ENCODE results near the gene SLC38A8.

DNA sequence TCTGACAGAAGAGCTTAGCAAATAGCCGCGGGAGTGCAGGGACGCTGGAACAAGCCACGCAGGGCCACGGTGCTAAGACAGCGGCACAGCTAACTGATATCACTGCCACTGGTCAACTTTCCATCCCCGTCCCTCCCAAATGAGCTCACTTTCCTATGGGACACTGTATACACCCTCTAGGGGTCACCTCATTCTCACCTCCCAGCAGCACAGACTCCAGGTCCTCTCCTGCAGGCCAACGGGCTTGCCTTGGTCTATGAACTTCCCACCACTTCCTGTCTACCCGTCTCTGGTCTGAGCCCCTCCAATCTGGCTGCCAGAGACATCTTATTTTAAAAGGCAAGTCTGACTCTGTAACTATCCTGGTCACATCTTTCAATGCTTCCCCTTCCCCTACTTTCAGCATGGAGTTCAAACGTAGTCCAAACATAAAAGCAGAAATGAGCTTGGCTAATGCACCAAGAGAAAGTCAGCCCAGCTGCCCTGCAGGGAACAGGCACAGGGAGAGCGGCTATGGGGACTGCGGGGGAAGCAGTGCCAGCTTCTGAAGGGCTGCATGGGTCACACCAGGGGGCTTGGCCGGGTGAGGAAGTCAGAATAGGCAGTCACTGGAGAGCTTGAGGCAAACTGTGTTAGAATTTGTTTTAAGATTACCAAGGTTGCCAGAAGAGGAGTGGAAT, 26.3 kb upstream of the SLC38A8 start:
- TF ChIP-seq CTCF (IDR thresholded peaks at IDR 0.05) (no peak), POLR2A (IDR thresholded peaks at IDR 0.05) (no peak)

Data from thyroid gland (tissue), 4 donors.